HTERT RPE-1 (cell line): ENCODE results near the gene CD33.
"Not testable (repeated sequence)": the region's sequence is repeated elsewhere in the genome, so short reads cannot be mapped to it uniquely, and the experiment has no call there.

Source experiments
- in situ Hi-C: fragments of 300-500 bp; cut with MboI; formaldehyde crosslinking; loops from 4 replicates; pipeline ENCODE4 v1.14.3; 2020; ENCODE audit warnings: low sequenced_read_pairs

The CD33 gene

DNA sequence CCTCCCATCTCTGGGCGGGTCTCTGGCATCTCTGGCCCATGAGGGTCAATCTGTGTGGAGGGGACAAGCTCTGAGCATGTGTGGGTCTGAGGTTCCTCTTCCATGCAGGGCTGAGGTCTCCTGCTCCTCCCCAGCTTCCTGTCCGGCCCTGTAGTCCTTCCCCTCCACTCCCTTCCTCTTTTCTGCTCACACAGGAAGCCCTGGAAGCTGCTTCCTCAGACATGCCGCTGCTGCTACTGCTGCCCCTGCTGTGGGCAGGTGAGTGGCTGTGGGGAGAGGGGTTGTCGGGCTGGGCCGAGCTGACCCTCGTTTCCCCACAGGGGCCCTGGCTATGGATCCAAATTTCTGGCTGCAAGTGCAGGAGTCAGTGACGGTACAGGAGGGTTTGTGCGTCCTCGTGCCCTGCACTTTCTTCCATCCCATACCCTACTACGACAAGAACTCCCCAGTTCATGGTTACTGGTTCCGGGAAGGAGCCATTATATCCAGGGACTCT is at the start of gene CD33:
Gene CD33 (plus strand): TSS at position 183 of the 496 bp plus-strand sequence. CDS start 39 bp downstream, at position 222.
- in situ Hi-C loops = not testable (repeated sequence)

DNA sequence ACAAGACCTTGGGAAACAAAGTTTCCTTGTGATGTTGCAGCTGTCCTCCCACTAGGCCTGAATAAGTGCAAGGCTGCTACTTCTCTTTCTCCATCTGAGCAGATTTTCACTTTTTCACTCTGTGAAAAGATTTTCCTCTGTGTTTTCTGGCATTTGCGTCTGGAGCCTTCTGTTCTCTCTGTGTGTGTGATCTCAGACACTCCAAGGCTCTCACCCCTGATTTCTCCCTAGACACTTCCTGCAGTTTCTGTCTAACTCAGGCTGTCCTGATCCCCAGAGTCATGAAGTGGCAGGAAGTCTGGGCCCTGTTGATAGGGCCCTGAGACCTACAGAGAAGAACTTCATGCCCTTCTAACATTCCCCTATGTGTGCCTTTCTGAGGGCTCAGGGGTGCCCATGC is 45.6 kb upstream of the CD33 start:
- in situ Hi-C loops = no loop called here

- in situ Hi-C loops = no loop called here
These were observed 43.4 kb upstream of the CD33 start for GRCh38 chr19:51181377-51181912.

- in situ Hi-C loops = no loop called here
These were observed 42.9 kb upstream of the CD33 start for GRCh38 chr19:51181913-51182419.

- in situ Hi-C loops = no loop called here
These were observed 41.3 kb upstream of the CD33 start for GRCh38 chr19:51183629-51184028.

GRCh38 chr19:51185069-51185867 is 39.6 kb upstream of the CD33 start:
- in situ Hi-C loops = no loop called here

DNA sequence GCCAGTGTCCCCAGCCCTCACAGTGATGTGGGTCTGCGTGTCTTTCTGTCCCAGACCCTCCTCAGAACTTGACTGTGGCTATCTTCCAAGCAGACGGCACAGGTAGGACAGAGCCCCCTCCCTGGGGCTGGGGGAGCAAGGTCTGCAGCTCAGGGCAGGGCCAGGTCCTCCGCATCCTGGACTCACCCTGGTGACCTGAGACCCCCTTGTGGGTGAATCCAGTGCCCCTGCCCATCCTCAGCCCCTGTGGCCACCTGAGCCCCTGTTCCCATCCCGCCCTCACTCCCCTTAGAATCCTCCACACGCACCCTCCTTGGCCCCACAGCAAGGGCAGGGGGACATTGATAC is 39.0 kb upstream of the CD33 start:
- in situ Hi-C loops = no loop called here

DNA sequence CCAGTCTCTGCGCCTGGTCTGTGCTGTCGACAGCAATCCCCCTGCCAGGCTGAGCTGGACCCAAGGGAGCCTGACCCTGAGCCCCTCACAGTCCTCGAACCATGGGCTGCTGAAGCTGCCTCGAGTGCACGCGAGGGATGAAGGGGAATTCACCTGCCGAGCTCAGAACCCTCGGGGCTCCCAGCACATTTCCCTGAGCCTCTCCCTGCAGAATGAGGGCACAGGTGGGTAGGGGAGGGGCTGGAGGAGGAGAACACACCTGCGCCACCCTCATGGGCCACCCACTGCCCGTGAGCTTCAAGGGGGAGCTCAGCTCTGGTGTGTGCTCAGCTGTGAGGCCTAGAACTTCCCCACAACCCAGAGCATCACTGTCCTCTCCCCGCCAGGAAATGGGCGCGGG is 38.6 kb upstream of the CD33 start:
- in situ Hi-C loops = no loop called here

GRCh38 chr19:51187395-51188226 is 37.3 kb upstream of the CD33 start:
- in situ Hi-C loops = no loop called here

GRCh38 chr19:51188227-51188559 is 36.7 kb upstream of the CD33 start:
- in situ Hi-C loops = no loop called here

GRCh38 chr19:51192689-51193088 is 32.2 kb upstream of the CD33 start:
- in situ Hi-C loops = no loop called here

- in situ Hi-C loops = no loop called here
These were observed 30.2 kb upstream of the CD33 start for GRCh38 chr19:51194527-51195315.

DNA sequence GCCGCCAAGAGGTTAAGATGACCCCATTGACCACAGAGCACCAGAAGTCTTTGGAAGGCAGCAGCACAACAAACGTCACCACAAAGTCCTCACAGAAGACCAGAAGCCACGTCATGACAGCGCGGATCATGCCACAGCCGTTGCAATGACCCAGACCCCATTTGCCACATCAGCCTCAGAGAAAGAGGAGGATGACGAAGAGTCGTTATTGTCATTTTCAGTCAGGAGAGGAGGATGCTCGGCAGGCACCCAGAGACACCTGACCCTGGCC is 29.6 kb upstream of the CD33 start:
- in situ Hi-C loops = no loop called here

GRCh38 chr19:51195616-51196015 is 29.3 kb upstream of the CD33 start:
- in situ Hi-C loops = no loop called here

- in situ Hi-C loops = no loop called here
These were observed 28.7 kb upstream of the CD33 start for GRCh38 chr19:51196181-51196580.

GRCh38 chr19:51198641-51199040 is 26.2 kb upstream of the CD33 start:
- in situ Hi-C loops = no loop called here

DNA sequence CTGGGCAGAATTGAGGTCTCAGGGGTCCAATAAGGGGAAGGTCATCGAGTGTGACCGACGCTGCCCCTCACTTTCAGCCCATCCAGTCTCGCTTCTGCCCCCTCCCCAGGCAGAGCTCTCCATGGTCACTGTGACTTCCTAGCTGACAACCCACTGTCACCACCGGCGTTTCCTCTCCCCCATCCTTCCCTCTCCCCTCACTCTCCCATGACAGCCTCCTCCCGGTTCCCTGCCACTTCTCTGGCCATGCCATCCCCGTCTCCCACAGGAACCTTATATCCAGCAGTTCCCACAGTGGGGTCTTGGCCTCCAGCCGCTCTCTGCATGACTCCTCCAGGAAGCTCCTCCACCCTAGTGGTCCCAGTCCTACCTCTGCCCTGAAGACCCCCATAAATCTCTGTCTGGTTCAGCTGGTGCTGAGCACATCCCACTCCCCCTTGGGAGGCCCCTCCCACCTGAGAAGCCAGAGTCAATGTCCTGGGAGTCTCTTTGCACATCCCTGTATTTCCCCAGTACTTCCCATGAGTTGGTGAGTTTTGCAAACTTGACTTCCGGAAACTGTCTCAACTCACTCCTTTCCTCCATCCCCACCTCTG is 24.7 kb upstream of the CD33 start:
- in situ Hi-C loops = no loop called here

GRCh38 chr19:51201712-51202111 is 23.2 kb upstream of the CD33 start:
- in situ Hi-C loops = no loop called here

GRCh38 chr19:51203916-51204315 is 21.0 kb upstream of the CD33 start:
- in situ Hi-C loops = no loop called here

DNA sequence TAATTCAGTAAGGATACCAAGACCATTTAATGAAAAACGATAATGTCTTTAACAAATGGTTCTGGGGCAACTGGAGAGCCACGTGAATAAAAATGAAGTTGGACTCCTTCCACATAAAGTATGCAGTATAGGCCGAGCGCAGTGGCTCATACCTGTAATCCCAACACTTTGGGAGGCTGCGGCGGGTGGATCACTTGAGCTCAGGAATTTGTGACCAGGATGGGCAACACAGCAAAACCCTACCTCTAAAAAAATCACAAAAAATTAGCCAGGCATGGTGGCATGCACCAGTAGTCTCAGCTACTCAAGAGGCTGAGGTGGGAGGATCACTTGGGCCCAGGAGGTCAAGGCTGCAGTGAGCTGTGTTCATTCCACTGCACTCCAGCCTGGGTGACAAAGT is 20.6 kb upstream of the CD33 start:
- in situ Hi-C loops = no loop called here

DNA sequence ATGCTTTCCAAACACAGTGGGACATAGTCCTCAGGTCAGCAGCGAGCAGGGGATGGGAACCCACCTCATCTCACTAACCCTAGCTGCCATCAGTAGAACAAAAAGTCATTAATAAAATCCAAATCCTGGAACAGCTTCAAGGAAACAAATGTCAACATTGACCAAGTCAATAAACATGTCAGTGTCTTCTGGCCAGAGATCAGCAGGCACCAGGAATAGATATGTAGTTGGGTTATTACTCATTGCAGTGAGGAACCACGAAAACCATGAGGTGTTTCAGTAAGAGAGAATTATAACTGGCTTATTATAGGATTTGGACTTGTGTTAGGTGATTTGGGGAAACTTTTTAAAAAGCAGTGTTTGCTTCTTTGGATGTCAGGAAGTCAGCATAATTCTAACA is 17.1 kb upstream of the CD33 start:
- in situ Hi-C loops = no loop called here
